Parathyroid adenoma (tissue), 2 donors: Measurements from ENCODE around the gene INO80B.

Experiments
- H2AFZ ChIP-seq: fragments of 300-600 bp; sonication (generic); one replicate; pipeline ENCODE4 v1.7.0; 2017; ENCODE audit warnings: antibody characterized with exemption, mild to moderate bottlenecking
- H3K27ac ChIP-seq: fragments of 300-600 bp; sonication (generic); one replicate; pipeline ENCODE4 v1.7.0; 2017
- H3K27me3 ChIP-seq: fragments of 300-600 bp; sonication (generic); one replicate; pipeline ENCODE4 v1.7.0; 2017; ENCODE audit warnings: low read length; ENCODE audit not compliant: control insufficient read depth, insufficient read depth
- H3K36me3 ChIP-seq: fragments of 300-600 bp; sonication (generic); one replicate; pipeline ENCODE4 v1.7.0; 2017; ENCODE audit warnings: low read length; ENCODE audit not compliant: control insufficient read depth, insufficient read depth
- H3K4me1 ChIP-seq: fragments of 300-600 bp; sonication (generic); one replicate; pipeline ENCODE4 v1.7.0; 2017; ENCODE audit warnings: control low read depth
- H3K4me2 ChIP-seq: fragments of 300-600 bp; sonication (generic); one replicate; pipeline ENCODE4 v1.7.0; 2017; ENCODE audit warnings: low read length
- H3K4me3 ChIP-seq: fragments of 300-600 bp; sonication (generic); one replicate; pipeline ENCODE4 v1.7.0; 2017; ENCODE audit warnings: low read depth, low read length
- H3K79me2 ChIP-seq: fragments of 300-600 bp; sonication (generic); one replicate; pipeline ENCODE4 v1.7.0; 2017; ENCODE audit warnings: control low read depth
- H3K9ac ChIP-seq: fragments of 300-600 bp; sonication (generic); one replicate; pipeline ENCODE4 v1.7.0; 2017; ENCODE audit warnings: mild to moderate bottlenecking
- H3K9me3 ChIP-seq: fragments of 300-600 bp; sonication (generic); one replicate; pipeline ENCODE4 v1.7.0; 2017; ENCODE audit warnings: low read length; ENCODE audit not compliant: control insufficient read depth
- TF ChIP-seq, protein P1 (sequence below): fragments of 300-600 bp; sonication (generic); IDR thresholded peaks from one replicate; pipeline ENCODE4 v1.7.0; 2017; ENCODE audit warnings: antibody characterized with exemption, mild to moderate bottlenecking
- donor health status: primary hyperparathyroidism.

INO80B gene

DNA sequence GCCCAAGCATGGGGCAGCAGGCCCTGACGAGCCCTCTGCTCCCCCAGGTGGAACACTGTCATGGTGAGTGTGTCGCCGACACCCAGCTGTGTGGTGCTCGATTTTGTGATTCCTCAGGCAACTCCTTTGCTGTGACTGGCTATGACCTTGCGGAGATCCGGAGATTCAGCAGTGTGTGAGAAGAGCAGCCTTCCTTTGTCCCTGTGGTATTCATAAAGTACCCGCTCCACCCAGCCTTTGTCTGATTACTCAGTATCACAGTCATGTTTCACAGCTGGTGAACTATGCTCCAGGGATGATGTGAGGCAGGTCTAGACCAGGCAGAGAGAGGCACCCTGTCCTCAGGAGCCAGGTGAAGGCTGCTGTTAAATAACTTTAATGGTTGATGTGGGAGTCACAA, 29.4 kb upstream of the INO80B start:
- TF ChIP-seq, protein P1, sequence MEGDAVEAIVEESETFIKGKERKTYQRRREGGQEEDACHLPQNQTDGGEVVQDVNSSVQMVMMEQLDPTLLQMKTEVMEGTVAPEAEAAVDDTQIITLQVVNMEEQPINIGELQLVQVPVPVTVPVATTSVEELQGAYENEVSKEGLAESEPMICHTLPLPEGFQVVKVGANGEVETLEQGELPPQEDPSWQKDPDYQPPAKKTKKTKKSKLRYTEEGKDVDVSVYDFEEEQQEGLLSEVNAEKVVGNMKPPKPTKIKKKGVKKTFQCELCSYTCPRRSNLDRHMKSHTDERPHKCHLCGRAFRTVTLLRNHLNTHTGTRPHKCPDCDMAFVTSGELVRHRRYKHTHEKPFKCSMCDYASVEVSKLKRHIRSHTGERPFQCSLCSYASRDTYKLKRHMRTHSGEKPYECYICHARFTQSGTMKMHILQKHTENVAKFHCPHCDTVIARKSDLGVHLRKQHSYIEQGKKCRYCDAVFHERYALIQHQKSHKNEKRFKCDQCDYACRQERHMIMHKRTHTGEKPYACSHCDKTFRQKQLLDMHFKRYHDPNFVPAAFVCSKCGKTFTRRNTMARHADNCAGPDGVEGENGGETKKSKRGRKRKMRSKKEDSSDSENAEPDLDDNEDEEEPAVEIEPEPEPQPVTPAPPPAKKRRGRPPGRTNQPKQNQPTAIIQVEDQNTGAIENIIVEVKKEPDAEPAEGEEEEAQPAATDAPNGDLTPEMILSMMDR: no peak
- no peak overlapping the region for H3K9ac ChIP-seq

DNA sequence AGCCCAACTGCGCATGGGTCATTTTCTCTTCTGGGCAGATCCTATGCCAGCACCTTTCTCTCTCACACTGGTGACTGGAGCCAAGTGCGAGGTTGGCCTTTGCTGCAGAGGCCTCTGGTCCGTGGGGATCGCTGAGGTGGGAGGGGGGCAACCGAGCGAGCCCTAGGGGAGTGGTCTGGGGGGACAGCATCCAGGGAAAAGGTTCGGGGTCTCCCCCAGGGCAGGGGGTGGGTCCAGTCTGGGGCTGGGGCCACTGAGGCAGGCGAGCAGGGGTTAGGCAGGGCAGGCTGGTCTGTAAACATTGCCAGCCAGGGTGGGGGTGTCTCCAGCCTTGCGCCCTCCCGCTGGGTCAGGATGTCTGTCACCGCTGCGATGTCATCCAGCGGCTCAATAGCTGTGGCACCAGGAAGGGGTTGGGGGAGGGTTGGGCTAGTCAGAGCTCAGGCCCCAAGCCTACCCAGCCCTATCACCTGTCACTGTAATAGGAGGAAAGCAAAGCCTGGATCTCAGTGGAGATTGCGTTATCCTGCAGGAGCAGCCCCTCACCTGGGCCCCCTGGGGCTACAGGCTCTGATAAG, 28.6 kb upstream of the INO80B start:
- no peaks in the 10 kb centered on the region for H3K27me3 ChIP-seq
- H3K79me2 ChIP-seq: no peaks in the 10 kb centered on the region
- H3K4me1 ChIP-seq: no peaks in the 10 kb centered on the region
- no peak overlapping the region for H3K4me2 ChIP-seq
- no peak overlapping the region for H2AFZ ChIP-seq
- H3K27ac ChIP-seq: no peak overlapping the region
- no peaks in the 10 kb centered on the region for H3K9me3 ChIP-seq
- no peak overlapping the region for H3K9ac ChIP-seq
- H3K4me3 ChIP-seq: no peak overlapping the region
- H3K36me3 ChIP-seq: no peaks in the 10 kb centered on the region
- TF ChIP-seq, protein P1: no peak

More for the DNA sequence above, 29.4 kb upstream of the INO80B start:
- H3K4me2 ChIP-seq: no peak overlapping the region
- no peaks in the 10 kb centered on the region for H3K9me3 ChIP-seq
- no peaks in the 10 kb centered on the region for H3K36me3 ChIP-seq
- no peaks in the 10 kb centered on the region for H3K27me3 ChIP-seq
- no peaks in the 10 kb centered on the region for H3K79me2 ChIP-seq
- no peaks in the 10 kb centered on the region for H3K4me1 ChIP-seq
- no peak overlapping the region for H2AFZ ChIP-seq
- H3K4me3 ChIP-seq: no peak overlapping the region
- no peak overlapping the region for H3K27ac ChIP-seq

DNA sequence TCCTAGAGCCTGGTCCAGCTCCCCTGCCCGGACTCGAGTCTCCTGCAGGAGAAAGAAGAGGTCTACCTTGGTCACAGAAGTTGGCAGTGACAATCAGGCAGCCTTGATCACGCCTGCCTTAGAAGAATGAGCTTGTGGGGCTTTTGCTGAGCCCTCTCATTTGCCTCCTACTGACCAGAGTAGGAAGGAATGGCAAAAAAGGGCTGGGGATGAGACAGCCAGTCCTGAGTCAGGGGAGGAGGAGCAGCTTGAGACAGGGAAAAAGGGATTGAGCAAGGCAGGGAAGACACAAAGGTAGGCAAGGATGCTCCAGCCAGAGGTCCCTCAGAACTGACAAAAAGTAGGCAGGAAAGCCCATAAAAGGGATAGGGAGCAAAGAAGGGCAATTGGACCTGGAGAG, 27.3 kb upstream of the INO80B start:
- Histone ChIP-seq H3K27ac (no peak overlapping the region), H2AFZ (no peak overlapping the region), H3K9me3 (no peaks in the 10 kb centered on the region), H3K36me3 (no peaks in the 10 kb centered on the region), H3K4me2 (no peak overlapping the region), H3K9ac (no peak overlapping the region), H3K4me3 (no peak overlapping the region), H3K27me3 (no peaks in the 10 kb centered on the region), H3K4me1 (no peaks in the 10 kb centered on the region), H3K79me2 (peaks cover 2% of the 10 kb centered on the region)
- TF ChIP-seq, protein P1: no peak

DNA sequence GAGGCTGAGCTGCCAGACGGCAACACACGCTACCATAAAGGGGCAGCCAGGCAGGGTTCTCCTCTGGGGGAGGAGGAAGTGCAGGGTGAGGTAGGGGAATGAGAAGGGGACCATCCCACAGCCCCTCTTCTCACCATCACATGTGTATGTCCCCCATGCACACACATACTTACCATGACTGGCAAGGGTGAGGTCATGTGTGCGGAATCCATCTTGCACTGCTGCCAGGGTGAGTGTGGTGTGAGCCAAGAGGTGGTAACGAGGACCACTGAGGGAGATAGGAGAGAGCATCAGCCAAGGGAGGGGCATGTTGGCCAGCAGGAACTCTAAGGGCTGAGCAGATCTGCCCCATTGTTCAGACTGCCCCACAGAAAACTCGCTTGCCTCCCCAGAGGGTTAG, 26.2 kb upstream of the INO80B start:
- H3K4me3 ChIP-seq: no peak overlapping the region
- TF ChIP-seq, protein P1: no peak
- H3K27me3 ChIP-seq: no peaks in the 10 kb centered on the region
- H3K4me2 ChIP-seq: no peak overlapping the region
- H3K79me2 ChIP-seq: peaks cover 3% of the 10 kb centered on the region
- no peak overlapping the region for H2AFZ ChIP-seq
- H3K36me3 ChIP-seq: no peaks in the 10 kb centered on the region
- no peaks in the 10 kb centered on the region for H3K4me1 ChIP-seq
- H3K9me3 ChIP-seq: no peaks in the 10 kb centered on the region
- H3K27ac ChIP-seq: no peak overlapping the region
- no peak overlapping the region for H3K9ac ChIP-seq
